ENCODE results near the gene NR3C2.
"Not testable (repeated sequence)": the region's sequence is repeated elsewhere in the genome, so short reads cannot be mapped to it uniquely, and the experiment has no call there.

The NR3C2 gene

GRCh38 chr4:148094149-148094548, 348.1 kb downstream of the NR3C2 start:
- DNase-seq, result no peak

- no peak for DNase-seq
Observed at GRCh38 chr4:148093065-148093464, 349.1 kb downstream of the NR3C2 start.

- no peak for DNase-seq
Observed at GRCh38 chr4:148092316-148093014, 349.7 kb downstream of the NR3C2 start.

- no peak for DNase-seq
Observed at GRCh38 chr4:148091896-148092295, 350.3 kb downstream of the NR3C2 start.

GRCh38 chr4:148090503-148091476, 351.4 kb downstream of the NR3C2 start:
- no peak for DNase-seq

- DNase-seq, result no peak
Observed at GRCh38 chr4:148090029-148090428, 352.2 kb downstream of the NR3C2 start.

- DNase-seq, result no peak
Observed at GRCh38 chr4:148089624-148090023, 352.6 kb downstream of the NR3C2 start.

- not testable (repeated sequence) for DNase-seq
Observed at GRCh38 chr4:148083073-148083472, 359.1 kb downstream of the NR3C2 start.

- no peak for DNase-seq
Observed at GRCh38 chr4:148081745-148082144, 360.5 kb downstream of the NR3C2 start.

GRCh38 chr4:148081267-148081666, 360.9 kb downstream of the NR3C2 start:
- no peak for DNase-seq

GRCh38 chr4:148079961-148080360, 362.3 kb downstream of the NR3C2 start:
- no peak for DNase-seq

- no peak for DNase-seq
Observed at GRCh38 chr4:148078061-148078460, 364.2 kb downstream of the NR3C2 start.

GRCh38 chr4:148077581-148077980, 364.6 kb downstream of the NR3C2 start:
- no peak for DNase-seq

GRCh38 chr4:148076964-148077363, 365.2 kb downstream of the NR3C2 start:
- DNase-seq, result no peak

- no peak for DNase-seq
Observed at GRCh38 chr4:148075438-148075837, 366.8 kb downstream of the NR3C2 start.

GRCh38 chr4:148074462-148074861, 367.8 kb downstream of the NR3C2 start:
- no peak for DNase-seq

GRCh38 chr4:148073349-148073748, 368.9 kb downstream of the NR3C2 start:
- DNase-seq, result no peak

- no peak for DNase-seq
Observed at GRCh38 chr4:148072789-148073188, 369.4 kb downstream of the NR3C2 start.

GRCh38 chr4:148071009-148071408, 371.2 kb downstream of the NR3C2 start:
- no peak for DNase-seq

- no peak for DNase-seq
Observed at GRCh38 chr4:148069895-148070178, 372.4 kb downstream of the NR3C2 start.

GRCh38 chr4:148069086-148069894, 372.9 kb downstream of the NR3C2 start:
- DNase-seq, result no peak

GRCh38 chr4:148068065-148068911, 373.9 kb downstream of the NR3C2 start:
- DNase-seq, result no peak
